Cardiac muscle cell (in vitro differentiated cells and primary cell): Measurements from ENCODE around the gene STAG1. TPM values are rescaled to one million over a fixed set of nuclear protein-coding genes. Genes with fewer than 3 reads are reported as not detected.

Experiments used
- DNase-seq, 2 donors: peaks; one replicate each; pipeline versions ENCODE4 v3.0.0 to v3.0.0-alpha.2; 2010 to 2017; ENCODE audit warnings: low read depth in 1 of 2, low spot score in 1 of 2
- H3K27ac ChIP-seq: fragments of 200-600 bp; sonication (generic); 2 replicates; pipeline ENCODE4 v1.5.1; 2016
- H3K27me3 ChIP-seq: fragments of 200-600 bp; sonication (generic); 2 replicates; pipeline ENCODE4 v1.6.0; 2016; ENCODE audit warnings: control low read depth
- H3K36me3 ChIP-seq: fragments of 200-600 bp; sonication (generic); 2 replicates; pipeline ENCODE4 v1.5.1; 2016; ENCODE audit warnings: control low read depth
- H3K4me1 ChIP-seq: fragments of 200-600 bp; sonication (generic); 2 replicates; pipeline ENCODE4 v1.8.1; 2017; ENCODE audit warnings: low read depth, mild to moderate bottlenecking, mixed run types
- H3K4me3 ChIP-seq: fragments of 200-600 bp; sonication (generic); 2 replicates; pipeline ENCODE4 v1.5.1; 2016; ENCODE audit warnings: mild to moderate bottlenecking
- H3K9me3 ChIP-seq: fragments of 200-600 bp; sonication (generic); 2 replicates; pipeline ENCODE4 v1.5.1; 2017; ENCODE audit warnings: low read depth, mild to moderate bottlenecking, control low read depth
- polyA plus RNA-seq: library from polyadenylated mRNA; unstranded; fragments of >200 nt; fragmentation: Nextera tagmentation; extraction: Ambion mirVana; gene quantifications from 2 replicates; pipeline ENCODE4 v1.2.1, GENCODE V29; 2016
- total RNA-seq: library from RNA; depleted of rRNA; stranded (reverse); fragments of >200 nt; gene quantifications from 2 replicates; pipeline ENCODE4 v1.2.3, GENCODE V29; 2016
- TF ChIP-seq, protein P1 (sequence below): IDR thresholded peaks from 2 replicates; pipeline ENCODE4 v1.5.1; 2012; ENCODE audit warnings: low read depth, mild to moderate bottlenecking, low read length

The STAG1 gene
- total and polyA plus RNA-seq, 2 experiments from 2014 or later, result 12.7 to 18.3 TPM

DNA sequence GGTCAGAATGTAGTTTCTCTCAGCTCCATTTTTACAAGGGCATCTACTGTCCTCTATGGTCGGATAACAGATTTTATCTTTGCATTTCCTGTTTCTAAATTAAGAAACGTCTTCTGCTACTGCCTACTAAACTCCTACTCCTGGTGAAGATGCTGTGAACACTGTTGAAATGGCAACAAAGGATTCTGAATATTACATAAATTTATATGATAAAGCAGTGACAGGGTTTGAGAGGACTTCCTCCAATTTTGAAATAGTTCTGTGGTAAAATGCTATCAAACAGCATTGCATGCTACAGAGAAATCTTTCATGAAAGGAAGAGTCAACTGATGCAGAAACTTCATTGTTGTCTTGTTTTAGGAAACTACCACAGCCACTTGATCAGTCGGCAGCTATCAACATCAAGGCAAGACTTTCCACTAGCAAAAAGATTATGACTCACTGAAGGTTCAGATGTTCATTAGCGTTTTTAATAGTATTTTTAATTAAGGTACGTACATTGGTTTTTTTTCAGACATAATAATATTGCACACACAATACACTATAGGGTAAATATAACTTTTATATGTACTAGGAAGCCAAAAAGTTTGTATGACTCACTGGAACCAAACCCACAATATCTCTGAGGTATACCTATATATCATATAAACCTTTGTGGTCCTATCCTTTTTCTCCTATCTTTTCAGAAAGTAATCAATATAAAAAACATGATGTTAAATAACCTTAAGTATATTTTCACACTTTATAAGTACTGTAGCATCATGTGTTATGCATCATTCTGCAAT is 156.1 kb downstream of the STAG1 start:
- H3K27me3 ChIP-seq, result no peaks in the 10 kb centered on the region
- TF ChIP-seq, protein P1, sequence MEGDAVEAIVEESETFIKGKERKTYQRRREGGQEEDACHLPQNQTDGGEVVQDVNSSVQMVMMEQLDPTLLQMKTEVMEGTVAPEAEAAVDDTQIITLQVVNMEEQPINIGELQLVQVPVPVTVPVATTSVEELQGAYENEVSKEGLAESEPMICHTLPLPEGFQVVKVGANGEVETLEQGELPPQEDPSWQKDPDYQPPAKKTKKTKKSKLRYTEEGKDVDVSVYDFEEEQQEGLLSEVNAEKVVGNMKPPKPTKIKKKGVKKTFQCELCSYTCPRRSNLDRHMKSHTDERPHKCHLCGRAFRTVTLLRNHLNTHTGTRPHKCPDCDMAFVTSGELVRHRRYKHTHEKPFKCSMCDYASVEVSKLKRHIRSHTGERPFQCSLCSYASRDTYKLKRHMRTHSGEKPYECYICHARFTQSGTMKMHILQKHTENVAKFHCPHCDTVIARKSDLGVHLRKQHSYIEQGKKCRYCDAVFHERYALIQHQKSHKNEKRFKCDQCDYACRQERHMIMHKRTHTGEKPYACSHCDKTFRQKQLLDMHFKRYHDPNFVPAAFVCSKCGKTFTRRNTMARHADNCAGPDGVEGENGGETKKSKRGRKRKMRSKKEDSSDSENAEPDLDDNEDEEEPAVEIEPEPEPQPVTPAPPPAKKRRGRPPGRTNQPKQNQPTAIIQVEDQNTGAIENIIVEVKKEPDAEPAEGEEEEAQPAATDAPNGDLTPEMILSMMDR, result no peak
- H3K36me3 ChIP-seq, result no peaks in the 10 kb centered on the region
- peak in 1 of 2 donors; percentile 10 for DNase-seq
- H3K27ac ChIP-seq, result no peak overlapping the region
- no peak overlapping the region for H3K4me3 ChIP-seq
- peaks cover 5% of the 10 kb centered on the region for H3K4me1 ChIP-seq
- H3K9me3 ChIP-seq, result no peaks in the 10 kb centered on the region

DNA sequence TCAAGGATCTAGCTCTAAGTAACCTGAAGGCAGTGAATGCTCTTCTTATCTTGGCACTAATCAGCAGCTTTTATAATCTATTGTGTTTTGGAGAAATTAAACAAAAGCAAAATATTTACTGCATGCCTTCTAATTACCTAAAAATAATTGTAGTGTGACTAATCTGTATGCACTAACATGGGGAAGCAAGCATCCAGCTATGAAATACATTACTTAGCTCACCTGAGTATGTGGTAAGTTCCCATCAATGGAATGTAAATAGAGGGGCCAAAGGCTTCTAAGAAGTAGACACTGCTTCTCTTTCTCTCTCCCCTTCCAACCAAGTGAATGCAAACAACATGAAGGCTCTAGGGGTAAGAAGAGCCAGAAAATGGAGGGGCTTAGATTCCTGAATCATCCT is 165.6 kb downstream of the STAG1 start:
- TF ChIP-seq, protein P1, result no peak
- no peaks in the 10 kb centered on the region for H3K9me3 ChIP-seq
- H3K27ac ChIP-seq, result no peak overlapping the region
- no peak for DNase-seq
- H3K27me3 ChIP-seq, result no peaks in the 10 kb centered on the region
- H3K4me1 ChIP-seq, result no peaks in the 10 kb centered on the region
- H3K4me3 ChIP-seq, result no peak overlapping the region
- no peaks in the 10 kb centered on the region for H3K36me3 ChIP-seq

DNA sequence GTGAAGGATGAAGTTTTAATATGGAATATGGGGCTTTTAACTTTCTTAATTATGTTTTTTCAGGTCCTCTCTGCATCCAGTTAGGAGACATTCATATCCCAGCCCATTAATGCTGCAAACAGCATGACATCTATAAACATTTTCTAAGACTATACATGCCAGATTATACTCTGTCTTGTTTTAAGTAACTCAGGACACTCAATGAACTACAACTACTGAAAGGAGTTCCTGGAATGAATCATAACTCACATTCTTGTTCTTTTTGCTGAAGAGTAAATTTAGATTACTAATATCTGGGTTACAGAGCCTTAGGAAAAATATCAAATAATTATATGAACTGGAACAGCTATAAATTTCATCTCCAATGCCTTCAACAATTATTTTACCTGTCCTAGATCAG is 167.4 kb downstream of the STAG1 start:
- Histone ChIP-seq H3K4me3 (no peak overlapping the region), H3K9me3 (no peaks in the 10 kb centered on the region), H3K27me3 (no peaks in the 10 kb centered on the region), H3K27ac (no peak overlapping the region), H3K36me3 (no peaks in the 10 kb centered on the region), H3K4me1 (no peaks in the 10 kb centered on the region)
- TF ChIP-seq, protein P1, result no peak
- no peak for DNase-seq

DNA sequence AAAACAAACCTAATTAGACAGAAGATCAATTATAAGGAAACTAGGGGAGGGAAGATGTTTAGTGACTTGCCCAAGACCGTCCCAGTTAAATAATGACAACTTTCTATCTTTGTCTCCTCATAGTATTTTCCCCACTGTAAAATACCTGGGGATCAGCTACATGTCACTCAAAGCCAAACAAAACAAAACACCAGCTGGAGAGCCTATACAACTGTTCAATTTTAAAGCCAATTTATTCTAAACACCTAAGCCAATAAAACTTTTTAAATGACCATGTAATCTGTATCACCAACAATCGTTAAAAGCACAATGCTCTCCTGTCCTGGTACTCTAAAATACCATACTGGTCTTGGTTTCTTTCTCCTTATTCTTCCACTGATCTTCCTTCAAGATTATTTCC is 168.4 kb downstream of the STAG1 start:
- TF ChIP-seq, protein P1, result no peak
- no peaks in the 10 kb centered on the region for H3K4me1 ChIP-seq
- H3K27me3 ChIP-seq, result no peaks in the 10 kb centered on the region
- no peak for DNase-seq
- no peak overlapping the region for H3K27ac ChIP-seq
- no peaks in the 10 kb centered on the region for H3K36me3 ChIP-seq
- no peak overlapping the region for H3K4me3 ChIP-seq
- no peaks in the 10 kb centered on the region for H3K9me3 ChIP-seq

DNA sequence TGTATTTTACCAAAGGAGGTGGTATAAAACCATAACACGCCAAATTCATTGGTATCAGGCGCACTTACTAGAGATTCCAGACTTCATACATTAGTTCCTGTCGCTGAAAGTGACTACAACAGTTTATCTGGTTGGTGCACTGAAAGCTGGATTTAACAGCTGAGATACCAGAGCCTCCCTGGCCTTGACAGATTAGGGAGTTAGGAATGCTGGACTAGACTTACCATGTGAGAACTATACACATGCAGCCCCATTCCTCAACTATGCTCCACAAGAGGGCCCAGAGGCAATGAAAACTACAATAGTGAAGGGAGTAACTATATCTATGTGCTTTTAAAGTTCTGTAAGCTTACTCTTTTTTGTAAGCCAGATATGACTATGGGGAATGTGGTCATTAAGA is 174.4 kb downstream of the STAG1 start:
- H3K9me3 ChIP-seq, result no peaks in the 10 kb centered on the region
- H3K36me3 ChIP-seq, result no peaks in the 10 kb centered on the region
- no peak overlapping the region for H3K27ac ChIP-seq
- H3K27me3 ChIP-seq, result no peaks in the 10 kb centered on the region
- no peaks in the 10 kb centered on the region for H3K4me1 ChIP-seq
- no peak overlapping the region for H3K4me3 ChIP-seq
- TF ChIP-seq, protein P1, result no peak
- no peak for DNase-seq
